Inflammatory macrophage treated with lipopolysaccharide for 4 hours (primary cell): ENCODE results near the gene MOGAT3.

Experiments
- DNase-seq: peaks from one replicate; pipeline ENCODE4 v3.0.0-alpha.2; 2020

Gene MOGAT3

GRCh38 chr7:101159696-101160674, 40.9 kb downstream of the MOGAT3 start:
- DNase-seq: no peak

- DNase-seq: no peak
Measured at GRCh38 chr7:101156866-101157589, 43.8 kb downstream of the MOGAT3 start.

GRCh38 chr7:101156277-101156676, 44.6 kb downstream of the MOGAT3 start:
- no peak for DNase-seq

GRCh38 chr7:101155303-101155702, 45.5 kb downstream of the MOGAT3 start:
- no peak for DNase-seq

GRCh38 chr7:101154693-101155102, 46.1 kb downstream of the MOGAT3 start:
- no peak for DNase-seq

- DNase-seq: peak; percentile 90
Measured at GRCh38 chr7:101153969-101154692, 46.7 kb downstream of the MOGAT3 start, which contains the start of gene AP1S1. Gene AP1S1, plus strand, starts transcription at chr7:101154476. Its CDS starts 39 bp downstream, at chr7:101154515.

- no peak for DNase-seq
Measured at GRCh38 chr7:101151908-101152651, 48.8 kb downstream of the MOGAT3 start.
